WERI-Rb-1 (cell line): Measurements from ENCODE around the gene ALDH1A1.

Experiments used
- DNase-seq: peaks from one replicate; pipeline ENCODE4 v3.0.0-alpha.2; 2020
- H3K27ac ChIP-seq: fragments of 250-450 bp; sonication (Bioruptor Pico); 2 replicates; pipeline ENCODE4 v1.5.1; 2020; ENCODE audit warnings: mild to moderate bottlenecking, moderate library complexity
- H3K27me3 ChIP-seq: fragments of 250-450 bp; sonication (Bioruptor Pico); 2 replicates; pipeline ENCODE4 v1.5.1; 2021; ENCODE audit warnings: mild to moderate bottlenecking, low read depth, moderate library complexity; ENCODE audit not compliant: insufficient read depth, severe bottlenecking
- H3K36me3 ChIP-seq: fragments of 250-450 bp; sonication (Bioruptor Pico); 2 replicates; pipeline ENCODE4 v1.5.1; 2020; ENCODE audit warnings: mild to moderate bottlenecking, moderate library complexity
- H3K4me3 ChIP-seq: 2 replicates; pipeline ENCODE4 v1.5.1; 2011; ENCODE audit warnings: low read depth, mild to moderate bottlenecking, control low read depth, low read length
- H3K9me3 ChIP-seq: fragments of 250-450 bp; sonication (Bioruptor Pico); 2 replicates; pipeline ENCODE4 v1.5.1; 2021; ENCODE audit warnings: mild to moderate bottlenecking, moderate library complexity; ENCODE audit not compliant: severe bottlenecking
- TF ChIP-seq, protein P1 (sequence below): IDR thresholded peaks from 2 replicates; pipeline ENCODE4 v1.5.1; 2011; ENCODE audit warnings: low read depth, mild to moderate bottlenecking, control low read depth, inconsistent platforms, low read length

The ALDH1A1 gene

DNA sequence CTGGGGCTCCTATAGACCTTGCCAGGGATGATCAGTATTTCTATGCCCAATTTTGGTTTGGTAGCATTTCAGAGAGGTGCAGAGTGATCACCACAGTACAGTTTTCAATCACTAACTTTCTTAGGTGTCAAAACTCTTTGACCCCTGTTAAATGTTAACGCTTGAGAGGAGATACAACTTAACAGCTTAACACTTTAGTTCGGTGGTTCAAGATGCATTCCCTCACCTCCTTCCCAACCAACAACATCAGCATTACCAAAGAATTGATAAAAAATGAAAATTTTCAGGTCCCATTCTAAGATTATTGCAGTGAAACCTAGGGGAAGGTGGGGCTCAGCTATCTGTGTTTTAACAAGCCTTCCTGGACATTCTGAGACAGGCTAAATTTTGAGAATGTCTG is 16.2 kb downstream of the ALDH1A1 start:
- Histone ChIP-seq H3K27ac (no peak overlapping the region), H3K4me3 (no peak overlapping the region), H3K36me3 (no peaks in the 10 kb centered on the region), H3K9me3 (no peaks in the 10 kb centered on the region), H3K27me3 (no peaks in the 10 kb centered on the region)
- DNase-seq, result no peak
- TF ChIP-seq, protein P1, sequence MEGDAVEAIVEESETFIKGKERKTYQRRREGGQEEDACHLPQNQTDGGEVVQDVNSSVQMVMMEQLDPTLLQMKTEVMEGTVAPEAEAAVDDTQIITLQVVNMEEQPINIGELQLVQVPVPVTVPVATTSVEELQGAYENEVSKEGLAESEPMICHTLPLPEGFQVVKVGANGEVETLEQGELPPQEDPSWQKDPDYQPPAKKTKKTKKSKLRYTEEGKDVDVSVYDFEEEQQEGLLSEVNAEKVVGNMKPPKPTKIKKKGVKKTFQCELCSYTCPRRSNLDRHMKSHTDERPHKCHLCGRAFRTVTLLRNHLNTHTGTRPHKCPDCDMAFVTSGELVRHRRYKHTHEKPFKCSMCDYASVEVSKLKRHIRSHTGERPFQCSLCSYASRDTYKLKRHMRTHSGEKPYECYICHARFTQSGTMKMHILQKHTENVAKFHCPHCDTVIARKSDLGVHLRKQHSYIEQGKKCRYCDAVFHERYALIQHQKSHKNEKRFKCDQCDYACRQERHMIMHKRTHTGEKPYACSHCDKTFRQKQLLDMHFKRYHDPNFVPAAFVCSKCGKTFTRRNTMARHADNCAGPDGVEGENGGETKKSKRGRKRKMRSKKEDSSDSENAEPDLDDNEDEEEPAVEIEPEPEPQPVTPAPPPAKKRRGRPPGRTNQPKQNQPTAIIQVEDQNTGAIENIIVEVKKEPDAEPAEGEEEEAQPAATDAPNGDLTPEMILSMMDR, result no peak

DNA sequence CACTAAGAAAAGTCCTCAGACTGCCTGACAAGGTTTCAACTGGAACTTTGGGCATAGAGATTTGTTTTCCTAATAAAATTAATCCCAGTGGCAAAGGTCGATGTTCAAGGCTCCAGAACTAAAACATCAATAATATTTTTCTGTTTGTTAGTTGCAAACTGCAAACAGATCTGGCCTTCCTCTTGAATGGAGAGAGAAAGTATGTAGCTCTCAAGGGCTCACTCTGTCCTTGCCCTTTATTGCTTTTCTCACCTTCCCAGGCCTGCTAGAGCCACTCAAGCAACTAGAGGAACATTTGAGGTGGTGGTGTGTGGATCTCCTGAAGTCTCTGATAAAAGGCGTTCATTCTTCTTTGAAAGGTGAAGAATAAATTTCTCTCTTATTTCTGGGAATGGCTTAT is 16.6 kb downstream of the ALDH1A1 start:
- DNase-seq, result no peak
- H3K27ac ChIP-seq, result no peak overlapping the region

DNA sequence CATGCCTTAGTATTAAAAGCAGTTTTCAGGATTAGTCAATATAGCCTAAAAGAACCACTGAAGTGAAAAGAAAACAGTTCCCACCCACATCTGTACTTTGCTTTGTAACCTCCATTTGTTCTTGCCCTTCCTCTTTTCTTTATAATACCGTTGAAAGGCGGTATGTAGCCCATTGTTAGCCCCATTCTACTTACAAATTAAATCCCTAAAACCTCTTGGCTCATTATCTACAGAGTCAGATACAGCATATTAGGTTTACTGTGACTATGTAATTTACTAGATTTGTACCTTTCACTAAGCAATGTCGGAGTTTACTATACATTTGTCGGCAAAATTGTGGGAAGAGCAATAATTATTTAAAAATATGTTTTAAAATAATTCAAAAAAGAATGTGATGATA is 17.3 kb downstream of the ALDH1A1 start:
- no peak for DNase-seq
- no peaks in the 10 kb centered on the region for H3K36me3 ChIP-seq
- no peak overlapping the region for H3K27ac ChIP-seq
- TF ChIP-seq, protein P1, result no peak
- H3K9me3 ChIP-seq, result no peaks in the 10 kb centered on the region
- H3K4me3 ChIP-seq, result no peak overlapping the region
- H3K27me3 ChIP-seq, result no peaks in the 10 kb centered on the region

More for the DNA sequence above, 16.6 kb downstream of the ALDH1A1 start:
- Histone ChIP-seq H3K27me3 (no peaks in the 10 kb centered on the region), H3K36me3 (no peaks in the 10 kb centered on the region), H3K4me3 (no peak overlapping the region), H3K9me3 (no peaks in the 10 kb centered on the region)
- TF ChIP-seq, protein P1, result no peak

DNA sequence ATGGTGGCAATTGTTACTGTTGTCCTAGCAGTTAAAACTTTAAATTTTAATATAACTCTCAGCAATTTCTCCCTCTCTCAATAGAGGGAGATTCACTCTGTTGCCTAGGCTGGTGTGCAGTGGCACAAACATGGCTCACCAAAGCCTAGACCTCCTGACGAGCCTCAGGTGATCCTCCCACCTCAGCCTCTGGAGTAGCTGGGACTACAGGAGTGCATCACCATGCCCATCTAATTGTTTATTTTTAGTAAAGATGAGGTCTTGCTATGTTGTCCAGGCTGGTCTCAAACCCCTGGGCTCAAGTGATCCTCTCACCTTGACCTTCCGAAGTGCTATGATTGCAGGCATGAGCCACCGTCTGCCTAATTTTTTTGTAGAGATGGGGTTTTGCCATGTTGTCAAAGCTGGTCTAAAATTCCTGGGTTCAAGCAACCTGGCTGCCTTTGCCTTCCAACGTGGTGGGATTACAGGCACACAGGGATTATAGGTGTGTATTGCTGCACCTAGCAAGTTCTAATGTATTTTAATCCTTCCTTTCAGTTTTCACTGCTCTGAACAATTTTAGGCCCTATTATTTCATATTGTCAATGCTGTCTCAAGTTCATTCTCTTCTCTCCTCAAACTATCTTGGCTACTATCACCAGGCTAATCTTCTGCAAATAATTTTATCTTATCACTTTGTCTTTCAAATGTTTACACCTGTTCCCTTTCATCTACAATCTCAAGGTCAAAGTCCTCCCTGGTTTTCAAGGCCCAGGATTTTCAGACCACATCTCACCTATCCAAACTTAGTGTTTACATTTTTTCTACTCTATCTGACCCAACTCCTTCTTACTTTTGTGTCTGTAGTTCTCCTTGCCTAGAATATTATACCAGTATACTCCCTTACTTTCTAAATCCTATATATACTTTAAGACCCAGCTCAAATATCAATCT is 18.9 kb downstream of the ALDH1A1 start:
- TF ChIP-seq, protein P1, result no peak
- Histone ChIP-seq H3K36me3 (no peaks in the 10 kb centered on the region), H3K27me3 (no peaks in the 10 kb centered on the region), H3K4me3 (no peak overlapping the region), H3K27ac (no peak overlapping the region), H3K9me3 (no peaks in the 10 kb centered on the region)
- DNase-seq, result no peak

DNA sequence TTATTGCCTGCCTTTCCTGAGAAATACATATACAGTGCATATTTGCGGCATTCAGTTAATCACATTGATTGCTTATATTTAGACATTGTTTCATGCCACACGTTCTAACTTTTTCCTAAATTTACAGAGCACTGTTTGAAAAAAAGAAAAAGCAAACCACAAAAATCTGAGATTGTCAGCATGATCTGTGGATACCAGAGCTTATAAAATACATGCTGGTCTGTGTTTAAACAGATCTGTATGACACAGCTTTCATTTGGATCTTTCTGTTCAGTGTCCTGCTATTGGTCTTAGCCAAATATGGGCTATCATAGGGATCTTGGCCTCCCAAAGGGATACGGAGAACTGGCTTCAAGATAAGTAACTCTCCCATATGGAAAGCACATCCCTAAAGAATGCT is 20.2 kb downstream of the ALDH1A1 start:
- TF ChIP-seq, protein P1, result no peak
- H3K9me3 ChIP-seq, result no peaks in the 10 kb centered on the region
- DNase-seq, result no peak

More for the DNA sequence above, 20.2 kb downstream of the ALDH1A1 start:
- no peaks in the 10 kb centered on the region for H3K27me3 ChIP-seq
- H3K27ac ChIP-seq, result no peak overlapping the region
- no peaks in the 10 kb centered on the region for H3K36me3 ChIP-seq
- no peak overlapping the region for H3K4me3 ChIP-seq
